Measurements from ENCODE around the gene TRAPPC10. TPM values are rescaled to one million over a fixed set of nuclear protein-coding genes. Genes with fewer than 3 reads are reported as not detected.

Gene TRAPPC10
- total RNA-seq, 1 donor from 2014 or later, result 44.4 TPM

DNA sequence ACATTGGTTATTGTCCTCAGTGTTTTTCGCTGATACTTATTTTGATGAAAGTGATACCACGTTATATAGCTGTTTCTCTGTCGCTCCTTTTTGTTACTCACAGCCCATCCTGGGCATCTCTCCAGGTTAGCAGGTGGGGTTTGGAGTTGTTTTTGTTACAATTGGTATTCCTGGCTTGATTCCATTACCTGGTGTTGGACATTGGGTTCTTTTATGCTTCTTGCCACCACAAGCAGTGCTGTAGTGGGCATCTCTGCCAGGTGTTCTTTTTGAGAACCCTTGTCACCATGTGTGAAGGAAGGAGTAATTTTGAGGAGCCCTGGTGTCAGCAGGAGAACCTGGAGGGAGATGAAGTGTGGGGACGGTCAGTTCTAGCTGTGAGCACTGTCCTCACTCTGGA is 47.6 kb downstream of the TRAPPC10 start:
- DNase-seq (ENCODE audit: low spot score), result peak; percentile 26

DNA sequence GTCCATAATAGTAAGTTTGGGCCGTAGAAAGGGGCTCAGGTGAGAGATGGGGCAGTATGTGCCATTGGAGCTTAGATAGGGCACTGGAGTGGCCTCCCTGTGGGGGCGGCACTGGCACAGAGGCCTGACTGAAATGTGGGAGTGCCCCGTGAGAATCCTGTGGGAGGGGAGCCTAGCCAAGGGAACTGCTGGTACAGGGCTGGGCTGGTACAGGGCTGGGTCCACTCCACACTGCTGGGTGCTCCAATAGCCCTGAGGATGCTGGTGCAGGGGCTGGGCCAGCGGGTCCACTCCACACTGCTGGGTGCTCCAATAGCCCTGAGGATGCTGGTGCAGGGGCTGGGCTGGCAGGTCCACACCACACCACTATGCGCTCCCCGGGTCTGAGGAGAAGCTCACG is 50.3 kb downstream of the TRAPPC10 start:
- peak; percentile 28 for DNase-seq (ENCODE audit: low spot score)

DNA sequence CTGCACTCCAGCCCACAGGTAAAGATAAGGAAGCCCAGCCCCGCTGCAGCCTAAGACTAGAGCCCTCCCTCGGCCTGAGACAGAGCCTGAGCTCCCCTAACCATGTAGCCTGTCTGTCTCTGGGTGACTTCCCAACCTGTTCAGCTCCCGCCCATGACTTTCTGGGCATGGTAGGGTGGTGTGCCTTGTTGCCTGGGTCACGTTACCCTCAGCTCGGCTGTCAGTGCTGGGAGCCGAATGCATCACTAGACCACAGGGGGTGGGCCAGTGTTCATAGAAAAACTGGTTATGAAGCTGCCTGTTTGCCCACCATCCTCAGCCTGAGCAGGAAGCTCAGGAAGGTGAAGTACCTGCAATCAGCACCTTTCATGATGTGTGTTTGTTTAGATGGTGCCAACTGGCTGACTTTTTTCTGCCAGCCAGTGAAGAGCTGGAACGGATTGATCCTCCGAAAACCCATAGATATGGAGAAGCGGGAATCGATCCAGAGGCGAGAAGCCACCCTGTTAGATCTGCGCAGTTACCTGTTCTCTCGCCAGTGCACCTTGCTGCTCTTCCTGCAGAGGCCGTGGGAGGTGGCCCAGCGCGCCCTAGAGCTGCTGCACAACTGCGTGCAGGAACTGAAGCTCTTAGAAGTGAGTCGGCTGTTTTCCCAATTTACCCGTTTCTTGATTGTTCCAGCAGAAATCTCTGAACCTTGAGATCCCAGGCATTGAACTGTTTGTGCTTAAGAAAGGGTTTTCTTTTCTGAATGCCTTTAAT is 51.2 kb downstream of the TRAPPC10 start:
- DNase-seq (ENCODE audit: low spot score), result peak; percentile 64

DNA sequence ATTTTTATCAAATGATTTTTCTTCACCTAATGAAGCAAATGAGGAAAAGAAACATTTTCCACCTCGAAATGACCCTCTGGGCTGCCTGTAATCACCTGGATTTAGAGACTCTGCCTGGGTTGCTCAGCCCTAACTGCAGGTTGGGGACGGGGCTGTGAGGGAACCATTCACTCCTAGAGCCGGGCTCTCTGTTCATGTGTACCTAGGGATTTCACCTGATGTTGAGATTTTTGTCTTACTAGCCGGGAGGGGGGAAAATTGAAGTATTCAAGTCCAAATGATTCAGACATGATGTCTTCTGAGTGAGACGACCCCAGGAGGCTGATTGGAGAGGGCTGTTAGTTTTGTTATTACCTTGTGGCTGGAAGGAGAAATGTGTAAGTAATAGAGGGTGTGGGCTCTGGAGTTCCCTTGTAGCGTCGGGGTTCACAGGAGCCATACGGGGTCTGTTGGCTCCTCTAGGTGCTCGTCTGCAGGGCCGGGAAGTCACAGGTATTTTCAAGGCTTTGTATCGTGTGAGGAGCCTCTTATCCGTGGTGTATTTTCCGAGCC is 52.8 kb downstream of the TRAPPC10 start:
- DNase-seq (ENCODE audit: low spot score), result peak; percentile 35

DNA sequence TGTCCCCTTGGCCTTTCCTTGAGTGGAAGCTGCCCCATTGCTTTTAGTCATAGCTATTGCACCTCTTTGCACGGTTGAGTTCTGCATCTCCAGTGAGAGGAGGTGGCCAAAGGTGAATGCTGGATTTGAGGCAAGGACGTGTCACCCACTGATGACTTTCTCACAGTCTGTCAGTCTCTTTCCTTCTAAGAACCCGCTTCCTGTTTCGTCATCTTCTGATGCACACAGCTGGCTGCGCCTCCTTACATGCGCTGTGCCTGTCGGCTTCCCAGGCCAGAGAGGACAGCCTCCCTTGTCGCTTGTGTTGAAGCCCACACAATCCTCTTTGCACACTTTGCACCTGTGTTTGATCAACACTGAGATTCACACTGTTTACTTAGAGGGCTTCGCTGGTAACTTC is 53.3 kb downstream of the TRAPPC10 start:
- peak; percentile 81 for DNase-seq (ENCODE audit: low spot score)

DNA sequence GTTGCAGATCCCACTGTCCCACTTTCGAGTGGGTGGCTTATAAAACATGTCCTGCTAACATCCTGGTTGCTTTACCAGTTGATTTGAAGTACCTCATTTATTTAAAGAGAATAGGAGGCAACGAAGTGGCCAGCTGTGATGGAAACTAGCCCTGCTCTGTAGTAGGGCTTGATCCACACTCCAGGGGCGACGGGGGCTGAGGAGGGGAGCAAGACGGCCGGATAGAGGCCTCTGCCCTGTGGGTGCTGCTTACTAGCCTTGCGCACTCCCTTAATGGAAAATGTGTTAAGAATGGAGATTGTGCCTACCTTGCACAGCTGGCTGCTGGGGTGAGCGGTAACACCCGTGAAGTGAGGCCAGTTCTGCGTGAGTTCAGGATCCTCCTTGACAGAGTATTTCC is 54.0 kb downstream of the TRAPPC10 start:
- peak; percentile 41 for DNase-seq (ENCODE audit: low spot score)

DNA sequence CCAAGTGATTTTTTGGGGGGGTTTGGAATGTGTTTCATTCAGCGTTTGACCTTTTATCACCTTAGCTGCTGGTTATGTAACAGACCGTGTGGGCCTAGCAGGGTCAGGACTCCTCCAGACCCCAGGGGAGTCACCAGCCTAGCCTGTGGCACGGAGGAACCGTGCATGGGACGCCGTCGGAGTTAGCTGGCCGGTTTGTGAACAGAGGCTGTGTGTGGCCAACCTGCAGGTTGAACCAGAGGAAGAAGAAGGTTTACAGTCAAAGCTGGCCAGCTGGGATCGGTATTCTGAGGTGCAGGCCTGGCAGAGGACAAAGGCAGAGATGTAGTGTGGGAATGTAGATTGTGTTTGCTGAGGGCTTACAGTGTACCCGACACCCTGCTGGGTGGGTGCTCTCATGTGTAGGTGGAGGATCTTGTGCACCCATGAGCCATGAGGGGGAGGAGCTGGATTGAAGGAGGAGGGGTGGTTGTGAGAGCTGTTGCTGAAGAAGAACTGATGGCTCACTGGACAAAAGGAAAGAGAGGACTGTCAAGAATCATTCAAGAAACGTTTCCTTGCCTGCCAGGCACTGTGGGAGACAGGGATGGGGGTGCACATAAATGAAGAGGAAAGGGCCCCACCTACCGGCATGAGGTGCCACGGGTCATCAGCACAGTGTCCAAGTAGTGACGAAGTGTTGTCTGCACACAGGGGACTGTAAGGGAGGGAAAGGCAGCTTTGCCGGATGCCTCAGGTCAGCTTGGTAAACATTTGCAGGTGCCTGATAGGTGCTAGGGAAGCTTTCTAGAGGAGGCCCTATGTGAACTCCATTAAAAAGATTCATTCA is 55.1 kb downstream of the TRAPPC10 start:
- DNase-seq (ENCODE audit: low spot score), result peak; percentile 80

DNA sequence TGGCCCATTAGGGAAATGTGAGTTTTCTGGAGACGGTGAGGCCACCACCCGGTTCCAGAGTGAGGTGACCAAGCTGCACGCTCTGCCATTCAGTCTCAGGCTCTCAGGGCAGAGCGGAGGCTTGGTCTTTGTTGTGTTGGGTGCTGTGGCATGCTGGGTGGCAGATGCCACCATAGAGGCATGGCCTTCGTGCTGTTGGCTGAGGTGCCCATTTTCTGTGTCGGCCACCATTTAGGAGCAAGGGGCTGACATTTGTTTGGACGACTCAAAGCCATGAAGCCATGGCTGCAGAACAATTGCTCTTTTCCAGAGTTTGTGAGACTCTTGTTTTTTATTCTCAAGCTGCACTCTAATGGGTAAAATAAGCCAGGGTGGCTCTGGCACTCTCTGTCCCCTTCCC is 58.3 kb downstream of the TRAPPC10 start:
- DNase-seq (ENCODE audit: low spot score), result peak; percentile 18

DNA sequence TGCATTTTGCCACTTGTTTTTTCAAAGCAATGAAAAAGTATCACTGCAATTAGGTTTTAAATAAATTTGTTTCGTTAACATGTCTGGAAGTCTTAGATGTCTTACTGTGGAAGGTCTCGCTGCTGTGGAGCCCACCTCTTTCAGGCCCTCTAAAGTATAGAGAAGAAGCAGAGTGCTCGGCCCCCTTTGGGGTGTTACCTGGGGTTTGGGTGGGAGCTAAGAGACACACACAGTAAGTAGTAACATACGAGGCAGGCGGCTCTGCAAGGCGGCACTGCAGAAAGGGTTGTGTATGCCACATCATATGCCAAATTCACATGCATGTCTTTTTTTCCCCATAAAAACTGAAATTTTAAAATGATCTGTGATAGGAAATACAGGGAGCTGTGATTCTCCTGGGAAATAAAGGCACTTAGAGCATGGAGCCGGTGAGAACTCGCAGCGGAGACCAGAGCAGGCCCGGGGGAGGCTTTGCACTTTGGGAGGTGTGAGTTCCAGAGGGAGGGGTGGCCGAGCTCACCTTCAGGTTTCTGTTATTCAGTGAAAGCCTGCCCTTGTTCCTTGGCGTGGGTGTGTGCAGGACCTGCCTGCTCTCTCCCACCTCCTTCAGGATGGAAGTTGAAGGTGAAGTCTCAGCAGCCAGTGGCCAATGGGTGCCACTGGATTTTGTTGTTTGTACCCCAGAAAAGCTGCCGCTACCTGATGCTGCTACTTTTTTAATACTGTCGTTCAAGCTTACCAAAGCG is 59.4 kb downstream of the TRAPPC10 start:
- DNase-seq (ENCODE audit: low spot score), result peak; percentile 55

DNA sequence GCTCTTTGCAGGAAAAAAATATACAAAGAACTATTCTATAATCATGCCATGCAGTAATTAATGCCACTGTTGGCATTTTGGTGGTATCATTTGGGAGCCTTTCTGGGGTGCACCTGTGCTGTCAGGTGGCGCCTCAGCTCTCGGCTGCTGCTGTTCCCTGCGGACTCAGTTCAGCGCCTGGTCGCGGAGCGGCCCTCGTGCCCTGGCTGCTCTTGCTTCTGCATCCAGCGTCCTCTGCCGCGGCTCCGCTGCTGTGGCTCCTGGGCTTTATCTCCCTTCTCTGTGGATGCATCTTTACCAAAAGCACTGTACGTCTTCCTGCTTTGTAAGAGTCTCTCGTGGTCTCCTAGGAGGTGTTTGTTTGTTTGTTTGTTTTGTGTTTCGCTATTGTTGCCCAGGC is 60.0 kb downstream of the TRAPPC10 start:
- peak; percentile 75 for DNase-seq (ENCODE audit: low spot score)

DNA sequence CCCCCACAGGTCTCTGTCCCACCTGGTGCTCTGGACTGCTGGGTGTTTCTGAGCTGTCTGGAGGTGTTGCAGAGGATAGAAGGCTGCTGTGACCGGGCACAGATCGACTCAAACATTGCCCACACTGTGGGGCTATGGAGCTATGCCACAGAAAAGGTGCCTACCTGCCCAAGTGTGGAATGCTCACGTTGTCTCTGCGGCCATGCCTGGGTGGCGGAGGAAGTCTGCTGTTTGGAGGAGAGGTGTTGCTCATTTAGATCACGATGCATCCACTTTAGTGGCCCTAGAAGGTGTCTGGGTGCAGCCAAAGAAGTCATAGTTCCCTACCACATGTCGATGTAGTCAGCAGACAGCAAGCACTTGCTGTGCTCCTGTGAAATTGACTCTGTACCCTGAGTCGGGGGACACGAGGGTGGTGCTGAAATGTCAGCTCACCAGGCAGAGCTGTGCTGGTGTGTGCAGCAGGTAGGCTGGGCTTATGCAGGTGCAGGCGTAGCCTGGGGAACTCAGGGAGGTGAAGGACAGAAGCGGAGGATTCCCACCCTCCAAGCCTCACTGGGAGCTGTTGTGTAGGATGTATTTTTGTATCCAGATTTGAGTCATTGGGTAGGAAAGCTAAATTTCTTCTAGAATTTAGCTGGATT is 62.3 kb downstream of the TRAPPC10 start:
- DNase-seq (ENCODE audit: low spot score), result peak; percentile 81

DNA sequence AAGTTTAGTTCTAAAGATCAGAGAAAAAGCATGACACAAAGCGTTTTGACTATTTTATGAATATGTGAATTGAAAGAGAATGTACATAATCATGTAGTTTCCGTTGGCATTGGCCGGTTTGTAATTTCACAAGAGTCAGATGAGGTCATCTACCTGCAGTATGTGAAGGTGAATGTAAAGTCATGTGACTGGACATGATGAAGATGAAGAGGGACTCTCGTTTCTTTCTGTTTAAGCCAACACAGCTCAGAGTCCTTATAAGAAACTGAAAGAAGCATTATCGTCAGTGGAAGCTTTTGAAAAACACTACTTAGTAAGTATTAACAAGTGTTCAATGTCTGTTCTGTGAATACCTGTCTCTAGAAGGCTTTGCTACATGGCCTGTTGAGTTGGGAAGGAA is 64.2 kb downstream of the TRAPPC10 start:
- no peak for DNase-seq (ENCODE audit: low spot score)

DNA sequence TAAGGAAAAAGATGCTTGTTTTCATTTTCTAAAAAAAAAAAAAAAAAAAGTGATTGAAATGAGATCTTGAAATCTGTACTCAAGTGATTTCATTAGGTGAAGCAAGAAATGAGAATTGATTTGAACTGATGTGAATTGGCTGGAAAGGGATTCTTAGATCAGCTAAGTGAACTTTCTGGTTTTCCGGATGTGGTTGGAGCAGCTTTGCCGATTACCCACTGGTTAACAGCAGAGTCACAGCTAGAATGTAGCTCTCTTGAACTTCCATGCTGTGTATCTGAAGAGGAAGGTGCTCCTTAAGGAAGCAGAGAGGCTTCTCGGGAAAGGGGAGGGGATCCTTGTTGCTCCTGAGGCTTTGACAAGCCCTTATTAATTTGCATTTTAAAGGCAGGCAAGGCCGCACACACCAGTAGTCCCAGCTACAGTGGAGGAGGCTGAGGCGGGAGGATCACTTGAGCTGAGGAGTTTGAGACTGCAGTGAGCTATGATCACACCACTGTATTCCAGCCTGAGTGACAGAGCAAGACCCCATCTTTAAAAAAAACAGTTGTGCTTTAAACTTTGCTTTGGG is 66.4 kb downstream of the TRAPPC10 start:
- DNase-seq (ENCODE audit: low spot score), result no peak

DNA sequence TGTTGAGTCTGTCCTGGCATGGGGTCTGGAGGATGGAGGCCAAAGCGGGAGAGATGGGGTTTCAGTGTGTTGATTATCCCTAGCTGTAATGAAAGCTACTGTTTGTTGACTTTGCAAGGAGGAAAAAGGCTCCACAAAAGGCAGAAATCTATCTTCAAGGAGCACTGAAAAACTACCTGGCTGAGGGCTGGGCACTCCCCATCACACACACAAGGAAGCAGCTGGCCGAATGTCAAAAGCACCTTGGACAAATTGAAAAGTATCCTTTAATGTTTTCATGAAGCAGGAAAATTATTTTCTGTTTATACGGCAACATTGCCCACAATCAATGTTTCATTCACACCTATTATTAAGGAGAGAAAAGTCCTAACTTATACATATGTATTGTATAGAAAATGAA is 67.3 kb downstream of the TRAPPC10 start:
- no peak for DNase-seq (ENCODE audit: low spot score)

DNA sequence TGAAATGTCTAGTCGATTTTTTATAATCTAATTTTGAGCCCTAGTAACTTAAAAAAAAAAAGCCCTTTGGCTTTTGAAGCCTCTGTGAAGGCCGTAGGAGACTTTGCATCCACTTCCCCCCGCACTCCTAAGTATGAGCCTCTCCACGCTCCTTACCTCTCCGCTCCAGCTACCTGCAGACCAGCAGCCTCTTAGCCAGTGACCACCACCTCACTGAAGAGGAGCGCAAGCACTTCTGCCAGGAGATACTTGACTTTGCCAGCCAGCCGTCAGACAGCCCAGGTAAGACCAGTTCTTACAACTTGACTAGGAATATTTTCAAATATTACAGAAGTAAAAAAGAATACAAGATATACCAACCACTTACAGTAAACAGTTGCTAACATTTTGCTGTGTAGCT is 67.7 kb downstream of the TRAPPC10 start:
- DNase-seq (ENCODE audit: low spot score), result peak; percentile 14

DNA sequence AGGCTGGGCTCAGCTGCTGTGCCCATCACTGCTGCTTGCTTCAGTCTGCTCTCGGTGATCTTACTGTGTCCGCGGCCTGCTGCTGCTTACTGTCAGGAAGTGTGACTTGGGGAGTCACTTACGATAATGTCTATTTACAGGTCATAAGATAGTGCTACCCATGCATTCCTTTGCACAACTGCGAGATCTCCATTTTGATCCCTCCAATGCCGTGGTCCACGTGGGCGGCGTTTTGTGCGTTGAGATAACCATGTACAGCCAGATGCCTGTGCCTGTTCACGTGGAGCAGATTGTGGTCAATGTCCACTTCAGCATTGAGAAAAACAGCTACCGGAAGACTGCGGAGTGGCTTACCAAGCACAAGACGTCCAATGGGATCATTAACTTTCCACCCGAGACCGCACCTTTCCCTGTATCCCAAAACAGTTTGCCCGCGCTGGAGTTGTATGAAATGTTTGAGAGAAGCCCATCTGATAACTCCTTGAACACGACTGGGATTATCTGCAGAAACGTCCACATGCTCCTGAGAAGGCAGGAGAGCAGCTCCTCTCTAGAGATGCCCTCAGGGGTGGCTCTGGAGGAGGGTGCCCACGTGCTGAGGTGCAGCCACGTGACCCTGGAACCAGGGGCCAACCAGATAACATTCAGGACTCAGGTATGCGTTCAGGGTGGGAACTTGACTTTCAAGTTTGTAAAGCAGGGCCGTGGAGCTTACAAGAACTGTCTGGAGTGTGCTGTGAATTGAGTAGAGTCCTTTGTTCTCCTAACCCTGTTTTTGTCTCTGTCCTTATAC is 70.7 kb downstream of the TRAPPC10 start:
- peak; percentile 78 for DNase-seq (ENCODE audit: low spot score)

DNA sequence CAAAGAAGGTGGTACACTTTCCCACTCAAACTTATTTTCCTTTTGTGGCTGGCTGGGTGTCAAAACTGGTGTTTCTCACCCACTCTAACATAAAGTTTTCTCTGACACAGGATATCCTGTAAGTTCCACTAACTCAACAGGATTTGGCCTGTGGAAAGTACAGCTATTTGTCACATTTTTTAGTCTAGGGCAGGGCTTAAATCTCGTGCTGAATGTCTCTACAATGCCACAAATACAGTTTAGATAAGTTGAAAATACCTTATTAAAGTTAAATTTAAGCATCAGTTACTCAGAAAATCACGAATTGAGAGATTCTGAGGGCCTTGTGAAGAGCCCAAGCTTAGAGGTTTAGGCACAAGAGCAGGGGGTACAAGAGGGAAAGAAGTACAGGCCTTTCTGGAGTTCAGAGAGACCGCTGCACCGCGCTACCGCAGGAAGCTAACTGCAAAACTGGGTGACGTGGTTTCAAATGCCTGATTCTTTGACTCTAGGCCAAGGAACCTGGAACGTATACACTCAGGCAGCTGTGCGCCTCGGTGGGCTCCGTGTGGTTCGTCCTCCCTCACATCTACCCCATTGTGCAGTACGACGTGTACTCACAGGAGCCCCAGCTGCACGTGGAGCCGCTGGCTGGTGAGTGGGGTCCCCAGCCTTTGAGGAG is 71.7 kb downstream of the TRAPPC10 start:
- DNase-seq (ENCODE audit: low spot score), result peak; percentile 81

DNA sequence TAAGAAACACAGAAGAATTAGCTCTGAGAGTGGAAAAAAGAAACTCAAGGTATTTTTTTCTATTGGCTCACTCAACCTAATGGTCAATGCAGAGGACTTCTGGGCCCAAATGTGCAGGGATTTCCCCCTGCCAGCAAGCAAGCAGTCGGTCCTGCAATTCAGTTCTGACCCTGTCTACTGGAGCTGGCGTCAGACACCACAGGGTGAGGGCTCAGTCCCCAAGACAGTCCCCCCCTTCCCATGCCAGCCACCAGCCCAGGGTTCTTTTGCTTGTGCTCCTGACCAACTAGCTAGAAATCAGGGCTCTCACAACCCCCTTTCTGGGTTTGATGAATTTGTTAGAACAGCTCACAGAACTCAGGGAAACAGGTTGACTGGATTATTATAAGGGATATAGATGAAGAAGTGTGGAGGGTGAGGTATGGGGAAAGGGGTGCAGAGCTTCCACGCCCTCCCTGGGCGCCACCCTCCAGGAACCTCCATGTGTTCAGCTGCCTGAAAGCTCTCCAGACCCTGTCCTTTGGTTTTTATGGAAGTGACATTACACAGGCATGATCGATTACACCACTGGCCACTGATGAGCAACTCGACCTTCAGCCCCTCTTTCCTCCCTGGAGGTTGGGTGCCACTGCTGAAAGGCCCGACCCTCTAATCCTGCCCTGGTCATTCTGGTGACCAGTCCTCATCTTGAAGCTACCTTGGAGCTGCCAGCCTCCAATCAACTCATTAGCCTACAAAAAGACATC is 72.6 kb downstream of the TRAPPC10 start:
- DNase-seq (ENCODE audit: low spot score), result peak; percentile 41

All from mesenteric fat pad (tissue), 1 donor.